Skin epidermis (tissue), 12 donors: Measurements from ENCODE around the gene INTS4.

Experiments
- H3K27ac ChIP-seq, 21 experiments: fragments of 200-600 bp; sonication (generic) in 11 of 21; one replicate each; pipeline ENCODE4 v1.5.0; 2020; ENCODE audit warnings: mild to moderate bottlenecking in 3 of 21, inconsistent platforms in 2 of 21, moderate library complexity in 2 of 21
- H3K4me3 ChIP-seq, 7 experiments: fragments of 200-600 bp; sonication (generic) in 2 of 7; one replicate each; pipeline ENCODE4 v1.5.0; 2020; ENCODE audit warnings: inconsistent platforms in 2 of 7, mild to moderate bottlenecking in 2 of 7, moderate library complexity in 1 of 7

Gene INTS4

GRCh38 chr11:77833302-77833701 lies 161.2 kb downstream of the INTS4 start:
- Histone ChIP-seq H3K4me3 (no peak overlapping the region), H3K27ac (no peak overlapping the region)

- Histone ChIP-seq H3K27ac (no peak overlapping the region), H3K4me3 (no peak overlapping the region)
Observed at GRCh38 chr11:77828926-77829325, 165.5 kb downstream of the INTS4 start.
